ENCODE results near the gene FBXL7. TPM values are rescaled to one million over a fixed set of nuclear protein-coding genes. Genes with fewer than 3 reads are reported as not detected.

FBXL7 gene
- polyA plus RNA-seq, 3 donors, result not detected

GRCh38 chr5:15798006-15798405 is 298.0 kb downstream of the FBXL7 start:
- H3K36me3 ChIP-seq (replicated peaks in 1 of 2; ENCODE audit: control insufficient read depth in 1 of 2, insufficient read depth in 2 of 2, low read length in 2 of 2), result no peaks in the 10 kb centered on the region
- peaks cover 0 to 5% of the 10 kb centered on the region in 2 donors for H3K9me3 ChIP-seq (replicated peaks in 1 of 2; ENCODE audit: control insufficient read depth in 1 of 2, insufficient read depth in 1 of 2, low read length in 2 of 2)
- H3K4me1 ChIP-seq (ENCODE audit: control insufficient read depth in 1 of 2, insufficient read depth in 2 of 2, low read length in 2 of 2), result no peaks in the 10 kb centered on the region
- Mint-ChIP-seq H3K9me3 (peaks cover 0 to 8% (median 2%) of the 10 kb centered on the region in 7 donors), H3K27me3 (ENCODE audit: low read depth in 3 of 3) (peaks cover 0 to 1% (median 0%) of the 10 kb centered on the region in 3 donors), H3K4me1 (no peaks in the 10 kb centered on the region), H3K4me3 (no peak overlapping the region), H3K27ac (no peak overlapping the region), H3K36me3 (no peaks in the 10 kb centered on the region)
- H3K9ac ChIP-seq (ENCODE audit: insufficient read depth, low read length, poor library complexity, severe bottlenecking), result no peak overlapping the region
- H3K27ac ChIP-seq (ENCODE audit: low read depth in 1 of 2, low read length in 2 of 2), result no peak overlapping the region
- H3K4me3 ChIP-seq (replicated peaks in 1 of 3; ENCODE audit: low read depth in 2 of 3, low read length in 3 of 3), result no peak overlapping the region
- no peaks in the 10 kb centered on the region for H4K20me1 ChIP-seq (ENCODE audit: insufficient read depth, low read length)
- no peaks in the 10 kb centered on the region for H3K79me2 ChIP-seq (ENCODE audit: insufficient read depth, low read length)
- H2AFZ ChIP-seq (ENCODE audit: insufficient read depth, low read depth, low read length, poor library complexity, severe bottlenecking), result no peak overlapping the region
- WGBS (ENCODE audit: insufficient coverage), result 50% methylated on average over 1 of the region's 3 CpGs
- intact Hi-C loops (cut with micrococcal nuclease), result no loop called here
- no peak overlapping the region for H3K4me2 ChIP-seq (replicated peaks; ENCODE audit: extremely low read depth, low read length, poor library complexity, severe bottlenecking)
- DNase-seq, result no peak
- TF ChIP-seq CTCF (IDR thresholded peaks at IDR 0.05), result no peak
- no peaks in the 10 kb centered on the region for H3K27me3 ChIP-seq (ENCODE audit: control insufficient read depth in 2 of 2, insufficient read depth in 2 of 2, low read length in 2 of 2)

- H3K9ac ChIP-seq (ENCODE audit: insufficient read depth, low read length, poor library complexity, severe bottlenecking), result no peak overlapping the region
- no peaks in the 10 kb centered on the region for H3K4me1 ChIP-seq (ENCODE audit: control insufficient read depth in 1 of 2, insufficient read depth in 2 of 2, low read length in 2 of 2)
- intact Hi-C loops (cut with micrococcal nuclease), result no loop called here
- no peaks in the 10 kb centered on the region for H3K36me3 ChIP-seq (replicated peaks in 1 of 2; ENCODE audit: control insufficient read depth in 1 of 2, insufficient read depth in 2 of 2, low read length in 2 of 2)
- no peaks in the 10 kb centered on the region for H3K79me2 ChIP-seq (ENCODE audit: insufficient read depth, low read length)
- Mint-ChIP-seq H3K9me3 (peaks cover 0 to 12% (median 2%) of the 10 kb centered on the region in 7 donors), H3K4me3 (no peak overlapping the region), H3K4me1 (no peaks in the 10 kb centered on the region), H3K36me3 (no peaks in the 10 kb centered on the region), H3K27me3 (ENCODE audit: low read depth in 3 of 3) (peaks cover 0 to 1% (median 0%) of the 10 kb centered on the region in 3 donors), H3K27ac (no peak overlapping the region)
- H2AFZ ChIP-seq (ENCODE audit: insufficient read depth, low read depth, low read length, poor library complexity, severe bottlenecking), result no peak overlapping the region
- TF ChIP-seq CTCF (IDR thresholded peaks at IDR 0.05), result no peak
- H3K27ac ChIP-seq (ENCODE audit: low read depth in 1 of 2, low read length in 2 of 2), result no peak overlapping the region
- no peak overlapping the region for H3K4me3 ChIP-seq (replicated peaks in 1 of 3; ENCODE audit: low read depth in 2 of 3, low read length in 3 of 3)
- 83% methylated on average over 1 of the region's 1 CpG for WGBS (ENCODE audit: insufficient coverage)
- H3K4me2 ChIP-seq (replicated peaks; ENCODE audit: extremely low read depth, low read length, poor library complexity, severe bottlenecking), result no peak overlapping the region
- H4K20me1 ChIP-seq (ENCODE audit: insufficient read depth, low read length), result no peaks in the 10 kb centered on the region
- no peaks in the 10 kb centered on the region for H3K27me3 ChIP-seq (ENCODE audit: control insufficient read depth in 2 of 2, insufficient read depth in 2 of 2, low read length in 2 of 2)
- peaks cover 0 to 8% of the 10 kb centered on the region in 2 donors for H3K9me3 ChIP-seq (replicated peaks in 1 of 2; ENCODE audit: control insufficient read depth in 1 of 2, insufficient read depth in 1 of 2, low read length in 2 of 2)
- DNase-seq, result no peak
Measured at GRCh38 chr5:15799014-15799413, 299.0 kb downstream of the FBXL7 start.

Data from CD14-positive monocyte (primary cell).